Small intestine (tissue), 7 donors: ENCODE data around the gene NKAIN2. TPM values are rescaled to one million over a fixed set of nuclear protein-coding genes. Genes with fewer than 3 reads are reported as not detected.
"Not testable (repeated sequence)": the region's sequence is repeated elsewhere in the genome, so short reads cannot be mapped to it uniquely, and the experiment has no call there.

Experiments
- DNase-seq, 2 donors: peaks; one replicate each; pipeline versions ENCODE4 v3.0.0 to v3.0.0-alpha.2; 2013
- FAIRE-seq: peaks from 2 replicates; lab custom pipeline; 2012; peaks lifted over from hg19 to GRCh38; lab: Jason Lieb, UNC
- H3K27ac ChIP-seq, 3 donors: one replicate each; pipeline ENCODE4 v1.5.1; 2013; ENCODE audit warnings: low read length in 2 of 3, mild to moderate bottlenecking in 2 of 3, control low read depth in 1 of 3, inconsistent platforms in 1 of 3, low read depth in 1 of 3, moderate library complexity in 1 of 3
- H3K27me3 ChIP-seq, 3 donors: one replicate each; pipeline ENCODE4 v1.6.1; 2013; ENCODE audit warnings: low read length in 3 of 3, inconsistent platforms in 1 of 3; ENCODE audit not compliant: control insufficient read depth in 3 of 3, insufficient read depth in 3 of 3
- H3K36me3 ChIP-seq, 3 donors: one replicate each; pipeline ENCODE4 v1.6.1; 2013; ENCODE audit warnings: low read length in 3 of 3, inconsistent platforms in 1 of 3, low read depth in 1 of 3, mild to moderate bottlenecking in 1 of 3, moderate library complexity in 1 of 3; ENCODE audit not compliant: control insufficient read depth in 3 of 3, insufficient read depth in 2 of 3
- H3K4me1 ChIP-seq, 3 donors: one replicate each; pipeline ENCODE4 v1.6.1; 2013; ENCODE audit warnings: low read length in 2 of 3, inconsistent platforms in 1 of 3, low read depth in 1 of 3, mild to moderate bottlenecking in 1 of 3, moderate library complexity in 1 of 3; ENCODE audit not compliant: control insufficient read depth in 3 of 3, insufficient read depth in 2 of 3
- H3K4me3 ChIP-seq, 3 donors: one replicate each; pipeline ENCODE4 v1.5.1; 2013; ENCODE audit warnings: low read length in 3 of 3, control low read depth in 1 of 3, inconsistent platforms in 1 of 3, low read depth in 1 of 3, mild to moderate bottlenecking in 1 of 3, moderate library complexity in 1 of 3
- H3K9me3 ChIP-seq, 2 donors: one replicate each; pipeline ENCODE4 v1.6.1; 2013; ENCODE audit warnings: low read depth in 1 of 2, low read length in 1 of 2; ENCODE audit not compliant: control insufficient read depth in 2 of 2, insufficient read depth in 1 of 2
- WGBS, 3 donors: extraction: QIAGEN DNeasy Blood & Tissue Kit; methylation state at CpG; one replicate each; pipeline ENCODE4 v1.1.7; 2013; 5-methylcytosine and 5-hydroxymethylcytosine counted together
- polyA plus RNA-seq, 4 donors: library from polyadenylated mRNA; stranded (reverse) in 3 of 4; unstranded in 1 of 4; fragments of 200-250 nt in 3 of 4; fragments of 120-200 nt in 1 of 4; gene quantifications; one replicate each; pipeline versions ENCODE4 v1.2.1 to v1.2.3, GENCODE V29; 2013
- donor health status: healthy with polysubstance abuse.
- donor health status: control.
- donor health status: control.
- donor health status: Bipolar disorder and iron deficiency.
- donor health status: healthy.

Gene NKAIN2
- polyA plus RNA-seq, 4 donors = 0.16 to 1.4 (median 0.19) TPM; not detected in 1

DNA sequence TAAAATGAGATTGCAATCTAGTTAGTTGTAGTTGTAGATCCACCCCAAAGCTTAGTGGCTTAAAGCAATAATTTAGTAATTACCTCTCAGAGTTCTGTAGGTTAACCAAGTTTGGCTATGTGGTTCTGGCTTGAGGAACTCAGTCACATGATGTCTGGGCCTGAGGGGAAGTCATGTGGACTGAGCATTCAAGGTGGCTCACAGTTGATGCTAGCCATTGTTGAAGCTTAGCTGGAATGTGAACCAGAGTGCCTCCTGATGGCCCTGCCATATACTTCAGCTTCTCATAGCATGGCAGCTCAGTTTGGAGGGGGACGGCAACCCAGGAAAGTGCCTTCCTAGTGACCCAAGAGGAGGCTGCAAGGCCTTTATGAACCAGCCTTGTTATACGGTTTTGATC is 895.4 kb downstream of the NKAIN2 start:
- no peak for FAIRE-seq
- H3K27ac ChIP-seq = no peak overlapping the region
- H3K4me3 ChIP-seq = no peak overlapping the region
- no peaks in the 10 kb centered on the region for H3K27me3 ChIP-seq
- 87 to 93% (median 88%) methylated on average over 2 of the region's 2 CpGs for WGBS, 3 donors
- H3K9me3 ChIP-seq = no peaks in the 10 kb centered on the region
- H3K4me1 ChIP-seq = no peaks in the 10 kb centered on the region
- no peak for DNase-seq
- H3K36me3 ChIP-seq = no peaks in the 10 kb centered on the region

- H3K36me3 ChIP-seq = no peaks in the 10 kb centered on the region
- H3K4me1 ChIP-seq = no peaks in the 10 kb centered on the region
- H3K27me3 ChIP-seq = no peaks in the 10 kb centered on the region
- DNase-seq (no peak), FAIRE-seq (no peak)
- WGBS, 3 donors = 48 to 75% (median 60%) methylated on average over 2 of the region's 2 CpGs
- no peaks in the 10 kb centered on the region for H3K9me3 ChIP-seq
- no peak overlapping the region for H3K27ac ChIP-seq
- no peak overlapping the region for H3K4me3 ChIP-seq
Observed at GRCh38 chr6:124703541-124703940, 899.9 kb downstream of the NKAIN2 start.

DNA sequence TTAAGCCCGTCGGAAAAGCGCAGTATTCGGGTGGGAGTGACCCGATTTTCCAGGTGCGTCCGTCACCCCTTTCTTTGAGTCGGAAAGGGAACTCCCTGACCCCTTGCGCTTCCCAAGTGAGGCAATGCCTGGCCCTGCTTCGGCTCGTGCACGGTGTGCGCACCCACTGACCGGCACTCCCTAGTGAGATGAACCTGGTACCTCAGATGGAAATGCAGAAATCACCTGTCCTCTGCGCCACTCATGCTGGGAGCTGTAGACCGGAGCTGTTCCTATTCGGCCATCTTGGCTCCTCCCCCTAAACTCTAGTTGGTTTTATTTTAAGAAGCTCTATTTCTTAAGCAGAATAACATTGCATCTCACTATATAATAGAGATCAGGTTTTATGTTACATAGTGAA is 908.9 kb downstream of the NKAIN2 start:
- not testable (repeated sequence) for H3K27me3 ChIP-seq, FAIRE-seq, H3K27ac ChIP-seq, DNase-seq, H3K9me3 ChIP-seq, H3K4me1 ChIP-seq, H3K36me3 ChIP-seq, H3K4me3 ChIP-seq
- 94 to 97% (median 95%) methylated on average over 12 to 17 of the region's 17 CpGs for WGBS, 3 donors

DNA sequence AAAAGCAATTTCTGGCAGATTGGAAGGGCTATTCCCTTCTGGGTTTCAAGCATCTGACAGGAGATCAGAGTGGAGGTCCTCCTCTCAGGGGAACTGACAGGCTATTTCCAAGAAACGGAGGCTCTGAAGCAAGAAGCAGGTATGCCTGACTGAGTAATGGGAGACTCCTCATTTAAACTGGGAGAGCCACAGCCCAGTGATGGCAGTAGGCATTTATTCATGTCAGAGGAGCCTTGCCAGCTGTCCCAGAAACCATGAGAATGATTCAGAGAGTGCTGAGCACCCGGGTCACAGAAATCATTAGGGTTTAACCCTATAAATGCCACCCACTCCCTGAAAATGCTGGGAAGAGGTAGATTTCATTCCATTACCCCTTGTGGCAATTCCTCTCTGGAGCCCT is 911.1 kb downstream of the NKAIN2 start:
- H3K36me3 ChIP-seq = no peaks in the 10 kb centered on the region
- WGBS, 3 donors = 24 to 47% (median 41%) methylated on average over 2 of the region's 2 CpGs
- H3K4me1 ChIP-seq = no peaks in the 10 kb centered on the region
- DNase-seq (no peak), FAIRE-seq (no peak)
- H3K9me3 ChIP-seq = no peaks in the 10 kb centered on the region
- H3K27me3 ChIP-seq = no peaks in the 10 kb centered on the region
- no peak overlapping the region for H3K4me3 ChIP-seq
- H3K27ac ChIP-seq = no peak overlapping the region

GRCh38 chr6:124719913-124720312 is 916.2 kb downstream of the NKAIN2 start:
- H3K27ac ChIP-seq = no peak overlapping the region
- FAIRE-seq = no peak
- H3K4me1 ChIP-seq = no peaks in the 10 kb centered on the region
- no peaks in the 10 kb centered on the region for H3K9me3 ChIP-seq
- no peak for DNase-seq
- no peak overlapping the region for H3K4me3 ChIP-seq
- H3K27me3 ChIP-seq = no peaks in the 10 kb centered on the region
- no peaks in the 10 kb centered on the region for H3K36me3 ChIP-seq

DNA sequence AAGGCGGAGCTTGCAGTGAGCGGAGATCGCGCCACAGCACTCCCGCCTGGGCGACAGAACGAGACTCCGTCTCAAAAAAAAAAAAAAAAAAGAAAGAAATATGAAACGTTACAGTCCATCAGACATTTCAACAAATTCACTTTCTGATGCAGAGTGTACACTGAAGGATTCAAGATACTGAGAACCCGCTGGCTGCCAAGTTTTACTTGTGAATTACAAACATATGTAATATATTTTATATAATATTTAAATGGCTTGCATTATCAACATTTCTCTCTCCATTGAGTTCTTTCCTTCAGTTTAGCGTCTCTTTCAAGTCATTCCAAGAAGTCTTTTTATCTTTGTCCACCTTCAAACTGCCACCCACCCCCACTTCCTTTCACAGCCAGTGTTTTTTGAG is 917.7 kb downstream of the NKAIN2 start:
- Histone ChIP-seq H3K27ac (no peak overlapping the region), H3K9me3 (no peaks in the 10 kb centered on the region), H3K36me3 (no peaks in the 10 kb centered on the region), H3K4me3 (no peak overlapping the region), H3K27me3 (no peaks in the 10 kb centered on the region), H3K4me1 (no peaks in the 10 kb centered on the region)
- DNase-seq (no peak), FAIRE-seq (no peak)
- 74 to 89% (median 89%) methylated on average over 3 to 4 of the region's 11 CpGs for WGBS, 3 donors

GRCh38 chr6:124722141-124722878 is 918.6 kb downstream of the NKAIN2 start:
- WGBS, 3 donors = 77 to 79% (median 78%) methylated on average over 3 of the region's 3 CpGs
- DNase-seq (no peak), FAIRE-seq (no peak)

DNA sequence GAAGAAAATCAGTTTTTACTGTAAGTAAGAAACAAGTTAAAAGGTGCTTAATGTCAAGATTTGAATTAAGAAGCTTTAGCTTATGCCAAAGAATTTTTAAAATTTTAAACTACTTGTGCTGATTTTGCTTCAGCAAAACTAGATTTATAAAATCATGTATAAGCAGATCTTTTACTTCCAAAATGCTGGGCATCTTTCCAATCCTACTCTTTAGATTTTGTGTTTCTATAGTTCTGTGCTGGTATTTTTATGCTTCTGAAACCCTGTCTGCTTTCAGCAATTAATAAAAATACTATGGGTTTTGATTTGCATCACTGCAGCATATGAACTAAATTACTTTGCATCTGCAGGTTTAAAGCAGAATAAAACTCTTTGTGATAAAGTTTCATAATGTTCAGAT is 920.0 kb downstream of the NKAIN2 start:
- Histone ChIP-seq H3K36me3 (no peaks in the 10 kb centered on the region), H3K27me3 (no peaks in the 10 kb centered on the region), H3K9me3 (no peaks in the 10 kb centered on the region), H3K4me1 (no peaks in the 10 kb centered on the region), H3K27ac (no peak overlapping the region), H3K4me3 (no peak overlapping the region)
- DNase-seq = no peak
- no peak for FAIRE-seq

More at GRCh38 chr6:124722141-124722878, 918.6 kb downstream of the NKAIN2 start:
- no peak overlapping the region for H3K4me3 ChIP-seq
- no peaks in the 10 kb centered on the region for H3K27me3 ChIP-seq
- H3K4me1 ChIP-seq = no peaks in the 10 kb centered on the region
- no peaks in the 10 kb centered on the region for H3K9me3 ChIP-seq
- H3K36me3 ChIP-seq = no peaks in the 10 kb centered on the region
- no peak overlapping the region for H3K27ac ChIP-seq

- not testable (repeated sequence) for DNase-seq, H3K27ac ChIP-seq, FAIRE-seq, H3K9me3 ChIP-seq, H3K27me3 ChIP-seq, H3K4me3 ChIP-seq, H3K4me1 ChIP-seq, H3K36me3 ChIP-seq
- 87 to 96% (median 96%) methylated on average over 1 of the region's 1 CpG for WGBS, 3 donors
Observed at GRCh38 chr6:124737804-124738203, 934.1 kb downstream of the NKAIN2 start.
